Astrocyte of the hippocampus (primary cell): ENCODE results near the gene ACP7.
"Not testable (repeated sequence)": the region's sequence is repeated elsewhere in the genome, so short reads cannot be mapped to it uniquely, and the experiment has no call there.

ENCODE experiments used
- DNase-seq: peaks from one replicate; pipeline ENCODE4 v3.0.0; 2011; ENCODE audit warnings: low read depth, low spot score

The ACP7 gene

GRCh38 chr19:39109641-39110040, 25.5 kb downstream of the ACP7 start:
- DNase-seq, result no peak

GRCh38 chr19:39110263-39110967, 26.2 kb downstream of the ACP7 start:
- DNase-seq, result peak; percentile 72

- no peak for DNase-seq
These were observed 27.5 kb downstream of the ACP7 start for GRCh38 chr19:39111593-39112199.

GRCh38 chr19:39112338-39112890, 28.2 kb downstream of the ACP7 start:
- peak; percentile 43 for DNase-seq

- DNase-seq, result no peak
These were observed 29.0 kb downstream of the ACP7 start for GRCh38 chr19:39113199-39113598.

- DNase-seq, result no peak
These were observed 31.1 kb downstream of the ACP7 start for GRCh38 chr19:39115105-39115847.

- DNase-seq, result not testable (repeated sequence)
These were observed 32.9 kb downstream of the ACP7 start for GRCh38 chr19:39117023-39117422.

GRCh38 chr19:39119830-39120229, 35.7 kb downstream of the ACP7 start:
- DNase-seq, result no peak

- no peak for DNase-seq
These were observed 39.0 kb downstream of the ACP7 start for GRCh38 chr19:39122934-39123731.

- no peak for DNase-seq
These were observed 40.1 kb downstream of the ACP7 start for GRCh38 chr19:39124136-39124764.

- DNase-seq, result no peak
These were observed 41.0 kb downstream of the ACP7 start for GRCh38 chr19:39125199-39125553.

- DNase-seq, result peak; percentile 99
These were observed 41.6 kb downstream of the ACP7 start, which contains the start of gene PAK4 for GRCh38 chr19:39125554-39126311. PAK4 (plus strand) TSS chr19:39125786; CDS start chr19:39169554, 43,768 bp downstream.

- DNase-seq, result no peak
These were observed 42.4 kb downstream of the ACP7 start for GRCh38 chr19:39126312-39127187.

- no peak for DNase-seq
These were observed 43.8 kb downstream of the ACP7 start for GRCh38 chr19:39127812-39128515.

- DNase-seq, result no peak
These were observed 44.4 kb downstream of the ACP7 start for GRCh38 chr19:39128516-39129079.

- no peak for DNase-seq
These were observed 44.9 kb downstream of the ACP7 start for GRCh38 chr19:39129116-39129515.

GRCh38 chr19:39130337-39131254, 46.4 kb downstream of the ACP7 start:
- no peak for DNase-seq
